Right renal cortex interstitium (tissue), 3 donors: ENCODE measurements around the gene PRELID1. TPM values are rescaled to one million over a fixed set of nuclear protein-coding genes. Genes with fewer than 3 reads are reported as not detected.
"Not testable (repeated sequence)": the region's sequence is repeated elsewhere in the genome, so short reads cannot be mapped to it uniquely, and the experiment has no call there.

ENCODE experiments used
- DNase-seq, 3 donors: peaks; one replicate each; pipeline ENCODE4 v3.0.0-alpha.2; 2013; ENCODE audit warnings: low read depth in 3 of 3, low spot score in 2 of 3
- polyA plus RNA-seq, 3 donors: library from polyadenylated mRNA; unstranded; fragments of 120-200 nt; gene quantifications; one replicate each; pipeline ENCODE4 v1.2.1, GENCODE V29; 2013; ENCODE audit not compliant: insufficient read length in 3 of 3

The PRELID1 gene
- polyA plus RNA-seq, 3 donors = 105 to 139 (median 112) TPM

DNA sequence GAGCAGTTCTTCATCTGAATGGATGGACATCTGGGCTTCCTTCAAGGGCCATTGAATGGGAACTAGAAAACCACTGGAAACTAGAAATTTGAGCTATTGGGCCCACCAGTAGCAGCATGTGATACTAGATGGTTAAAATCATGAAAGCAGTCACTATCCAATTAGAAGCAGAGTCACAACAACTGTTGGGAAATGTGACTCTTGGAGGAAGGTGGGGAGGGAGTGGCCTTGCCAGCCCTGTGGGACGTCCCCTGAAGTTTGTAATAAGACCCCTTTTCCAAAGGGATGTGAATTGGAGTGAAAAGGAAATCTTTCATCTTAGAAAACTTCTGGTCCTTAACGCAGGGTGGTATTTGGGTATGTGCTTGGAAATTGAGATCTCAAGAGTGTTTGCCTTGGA, 5.7 kb upstream of the PRELID1 start:
- no peak for DNase-seq

DNA sequence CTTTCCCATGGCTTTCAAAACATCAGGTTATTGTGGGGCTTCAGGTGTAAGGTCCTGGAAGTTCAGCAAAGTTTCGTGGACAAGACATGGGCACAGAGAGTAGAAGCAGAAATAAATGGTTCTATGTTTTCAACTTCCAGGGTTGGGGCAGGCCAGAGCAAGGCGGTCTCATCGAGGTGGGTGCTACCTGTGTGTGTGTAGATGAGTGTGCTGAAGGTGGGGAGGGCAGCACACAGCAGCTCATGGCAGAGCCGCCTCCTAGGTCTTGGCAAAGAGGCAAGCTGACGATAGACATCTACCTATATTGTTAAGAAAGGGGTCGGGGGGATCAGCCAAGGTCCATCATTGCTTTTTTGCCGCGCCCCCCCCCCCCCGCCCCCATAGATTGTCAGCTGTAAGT, 3.9 kb upstream of the PRELID1 start:
- DNase-seq = no peak

DNA sequence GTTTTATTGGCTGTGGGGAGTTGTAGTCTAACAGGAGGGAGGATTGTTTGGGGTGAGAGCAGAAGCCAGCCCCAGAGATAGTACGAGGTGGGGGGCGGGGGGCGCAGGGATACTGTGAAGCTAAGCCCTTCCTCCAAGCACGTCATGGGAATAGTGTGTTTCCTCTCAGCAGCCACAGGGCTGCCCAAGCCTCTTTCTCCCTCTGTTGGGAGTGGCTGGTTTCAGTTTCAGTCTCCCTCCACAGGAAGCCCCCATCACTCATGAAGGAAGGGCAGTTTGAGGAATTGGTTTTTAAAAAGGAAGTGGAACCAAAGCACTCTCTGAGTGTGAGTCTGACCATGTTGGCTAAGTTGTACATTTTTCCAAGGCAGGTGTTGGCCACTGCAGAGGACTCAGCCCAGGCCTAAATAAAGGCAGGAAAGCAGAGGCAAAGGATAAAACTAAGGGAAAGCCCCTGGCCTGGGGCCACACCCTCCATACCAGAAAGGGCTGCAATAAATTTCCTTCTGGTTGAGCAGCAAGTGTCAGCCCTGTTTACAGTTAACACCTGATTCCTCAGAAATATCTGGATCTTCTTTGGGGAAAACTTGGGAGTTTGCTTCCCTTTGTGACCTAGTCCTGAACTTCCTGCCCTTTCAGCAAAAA, 3.2 kb upstream of the PRELID1 start:
- DNase-seq = no peak

DNA sequence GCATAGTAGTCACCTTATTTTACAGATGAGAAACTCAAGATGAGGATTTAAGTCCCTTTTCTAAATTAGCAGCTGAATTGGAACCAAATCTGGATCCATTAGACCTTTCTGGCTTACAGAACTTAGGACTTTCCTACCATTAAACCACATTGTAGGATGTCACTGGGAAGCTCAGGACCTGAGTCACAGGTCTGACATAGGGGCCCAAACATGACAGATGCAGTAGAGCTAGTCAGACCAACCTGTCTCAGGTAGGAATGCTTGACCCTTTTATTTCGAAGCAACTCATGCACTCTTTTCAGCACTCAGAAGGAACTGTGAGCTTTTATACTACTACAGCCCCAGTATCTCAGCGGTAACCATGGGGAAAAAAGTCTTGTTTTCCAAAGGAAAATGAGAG, 2.6 kb upstream of the PRELID1 start:
- DNase-seq = no peak

DNA sequence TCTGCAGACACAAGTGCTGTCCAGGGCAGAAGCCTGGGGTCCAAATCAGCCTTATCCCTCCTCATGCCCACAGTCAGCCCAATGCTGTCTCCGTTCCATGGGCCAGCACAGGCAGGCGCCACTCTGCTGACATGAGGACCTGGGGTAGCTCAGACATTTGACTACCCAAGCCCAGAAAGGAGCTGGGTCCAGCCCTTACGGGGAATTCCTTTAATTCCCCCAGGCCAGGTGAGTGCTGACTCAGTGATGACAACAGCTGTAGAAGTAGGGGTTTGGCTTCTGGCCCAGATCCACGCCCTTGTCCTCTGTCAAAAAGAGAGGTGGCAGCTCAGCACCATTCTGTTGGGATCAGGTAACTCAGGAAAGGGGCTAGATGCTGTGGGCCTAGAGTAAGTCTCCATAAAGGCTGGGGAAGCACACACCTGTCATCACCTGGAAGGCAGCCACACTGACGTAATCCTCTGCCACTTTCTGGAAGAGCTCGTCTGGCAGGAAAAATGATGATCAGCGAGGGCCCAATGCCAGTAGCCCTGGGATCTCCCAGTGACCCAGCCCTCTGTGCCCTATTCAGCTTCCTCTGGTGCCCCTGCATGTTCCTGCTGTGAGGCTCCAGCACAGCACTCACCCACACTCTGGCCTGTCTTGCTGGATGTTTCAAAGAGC, 2.0 kb upstream of the PRELID1 start:
- no peak for DNase-seq

DNA sequence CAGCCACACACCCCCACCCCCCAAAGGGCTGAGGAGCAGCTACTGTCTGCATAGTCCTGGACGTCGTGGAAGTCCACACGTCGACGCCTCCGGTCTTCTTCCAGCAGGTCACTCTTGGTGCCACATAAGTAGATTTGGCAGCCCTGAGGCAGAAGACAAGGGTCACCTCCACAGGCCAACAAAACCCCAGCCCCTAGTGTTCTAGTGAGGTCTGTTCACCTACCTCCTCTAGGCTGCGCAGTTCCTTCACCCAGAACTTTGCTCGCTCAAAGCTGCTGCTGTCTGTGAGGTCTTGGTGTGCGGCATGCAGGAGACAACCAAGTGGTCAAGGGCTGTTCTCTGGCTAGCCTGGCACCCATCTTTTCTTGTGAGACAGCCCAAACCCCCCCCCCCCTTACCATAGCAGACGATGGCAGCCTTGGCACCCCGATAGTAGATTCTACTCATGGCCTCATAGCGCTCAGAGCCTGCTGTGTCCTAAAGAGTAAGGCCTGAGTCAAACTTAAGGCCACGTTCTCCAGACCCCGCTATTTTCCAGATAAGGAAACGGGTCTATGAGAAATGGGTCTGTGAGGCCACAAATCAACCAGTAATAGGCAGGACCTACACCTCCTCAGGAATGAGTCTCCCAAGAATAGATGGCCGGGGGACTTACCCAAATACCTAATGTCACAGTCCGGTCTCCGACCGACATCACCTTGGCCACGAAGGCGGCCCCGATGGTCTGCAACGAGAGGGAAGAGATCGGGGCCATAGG, 1.1 kb upstream of the PRELID1 start:
- DNase-seq = no peak

DNA sequence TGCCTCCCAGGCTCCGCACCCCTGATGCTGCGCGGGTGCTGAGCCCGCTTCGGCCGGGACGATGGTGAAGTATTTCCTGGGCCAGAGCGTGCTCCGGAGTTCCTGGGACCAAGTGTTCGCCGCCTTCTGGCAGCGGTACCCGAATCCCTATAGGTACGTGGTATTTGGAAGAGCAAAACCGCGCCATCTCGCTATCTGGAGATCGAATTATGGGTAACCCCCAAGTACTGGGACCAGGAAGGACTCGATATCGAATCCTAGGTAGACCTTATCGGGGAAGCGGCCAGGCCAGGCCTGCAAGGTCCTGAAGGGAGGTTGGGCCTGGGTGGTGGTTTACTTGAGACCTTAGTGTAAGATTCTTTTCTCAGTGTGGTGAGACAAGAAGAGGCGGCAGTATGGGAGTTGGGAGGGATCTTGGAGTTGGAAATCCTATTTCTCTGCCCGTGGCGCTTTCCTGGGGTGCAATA, 359 bp downstream of the PRELID1 start:
- DNase-seq = no peak

DNA sequence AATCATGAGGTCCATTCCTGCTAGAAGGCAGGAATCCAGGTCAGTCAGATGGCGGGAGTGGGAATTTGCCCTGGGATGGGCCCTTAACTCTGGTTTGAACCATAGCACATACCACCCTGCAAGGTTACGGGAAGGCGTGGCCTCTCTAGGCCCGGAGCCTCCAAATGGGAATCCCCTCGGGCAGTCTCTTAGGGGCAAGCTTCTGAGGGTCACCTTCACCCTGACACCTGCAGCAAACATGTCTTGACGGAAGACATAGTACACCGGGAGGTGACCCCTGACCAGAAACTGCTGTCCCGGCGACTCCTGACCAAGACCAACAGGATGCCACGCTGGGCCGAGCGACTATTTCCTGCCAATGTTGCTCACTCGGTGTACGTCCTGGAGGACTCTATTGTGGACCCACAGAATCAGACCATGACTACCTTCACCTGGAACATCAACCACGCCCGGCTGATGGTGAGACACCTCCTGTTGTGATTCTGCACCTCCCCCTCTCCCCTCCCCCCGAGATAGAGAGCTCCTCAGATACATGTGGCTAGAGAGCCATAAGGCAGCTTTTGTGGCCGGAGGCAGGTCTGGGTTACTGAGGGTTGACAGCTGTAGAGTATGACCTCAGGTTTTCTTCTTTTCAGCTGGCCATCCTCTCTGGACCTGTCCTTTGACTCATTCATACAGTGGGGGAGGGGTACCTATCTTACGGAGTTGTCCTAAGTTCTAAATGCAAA, 957 bp downstream of the PRELID1 start:
- no peak for DNase-seq

DNA sequence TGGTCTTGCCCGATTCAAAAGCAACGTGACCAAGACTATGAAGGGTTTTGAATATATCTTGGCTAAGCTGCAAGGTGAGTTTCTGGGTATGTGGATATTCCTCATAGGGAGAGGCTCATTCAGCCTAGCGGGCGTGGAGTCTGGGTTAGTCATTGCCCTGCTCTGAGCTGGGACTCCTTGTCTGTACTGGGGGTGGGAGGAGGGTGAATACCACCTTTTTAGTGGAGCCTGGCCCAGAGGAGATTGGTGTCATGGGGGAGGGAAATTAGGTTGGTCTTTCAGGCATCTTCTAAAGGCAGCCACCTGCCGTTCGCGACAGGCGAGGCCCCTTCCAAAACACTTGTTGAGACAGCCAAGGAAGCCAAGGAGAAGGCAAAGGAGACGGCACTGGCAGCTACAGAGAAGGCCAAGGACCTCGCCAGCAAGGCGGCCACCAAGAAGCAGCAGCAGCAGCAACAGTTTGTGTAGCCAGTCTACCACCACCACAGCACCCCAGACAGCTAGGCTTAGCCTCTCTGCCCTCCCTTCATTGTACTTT, 2.6 kb downstream of the PRELID1 start:
- not testable (repeated sequence) for DNase-seq

DNA sequence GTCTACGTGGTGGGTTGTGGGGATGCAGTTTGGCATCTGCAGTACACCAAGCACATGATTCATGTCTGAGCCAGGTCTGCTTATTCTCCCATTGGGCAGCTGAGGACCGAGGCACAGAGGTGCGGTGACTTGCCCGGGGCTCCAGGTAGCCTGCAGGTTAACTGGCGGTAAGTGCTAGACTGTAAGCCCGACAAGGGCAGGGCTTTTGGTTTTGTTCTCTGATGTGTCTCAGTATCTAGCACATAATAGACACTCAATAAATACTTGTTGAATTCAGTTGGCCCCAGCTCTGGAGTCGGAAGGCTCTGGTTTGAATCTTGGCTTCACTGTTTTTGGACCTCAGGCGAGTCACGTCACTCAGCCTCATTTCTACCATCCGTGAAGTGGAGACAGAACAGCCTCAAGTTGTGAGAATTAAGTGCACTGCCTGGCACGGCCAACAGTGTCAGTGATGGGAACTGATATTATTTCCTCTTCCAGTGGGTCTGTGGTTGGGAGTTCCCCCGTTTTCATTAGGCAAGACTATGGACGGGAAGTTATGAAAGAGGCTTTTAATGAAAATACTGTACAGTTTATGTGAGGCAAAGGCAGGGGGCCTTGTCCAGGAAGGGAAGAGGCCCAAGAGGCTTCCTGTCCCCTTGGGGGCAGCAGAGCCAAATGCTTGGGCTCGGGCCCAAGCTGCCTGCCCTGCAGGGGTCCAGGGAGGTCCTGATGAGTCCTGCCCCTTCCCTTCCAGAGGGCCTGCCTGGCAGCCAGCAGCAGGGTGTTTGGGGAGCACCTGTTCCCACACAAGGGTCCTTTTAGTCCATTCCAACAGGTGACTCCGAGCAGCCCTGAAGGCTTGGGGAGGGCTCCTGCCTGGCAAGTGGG, 3.3 kb downstream of the PRELID1 start:
- no peak for DNase-seq

DNA sequence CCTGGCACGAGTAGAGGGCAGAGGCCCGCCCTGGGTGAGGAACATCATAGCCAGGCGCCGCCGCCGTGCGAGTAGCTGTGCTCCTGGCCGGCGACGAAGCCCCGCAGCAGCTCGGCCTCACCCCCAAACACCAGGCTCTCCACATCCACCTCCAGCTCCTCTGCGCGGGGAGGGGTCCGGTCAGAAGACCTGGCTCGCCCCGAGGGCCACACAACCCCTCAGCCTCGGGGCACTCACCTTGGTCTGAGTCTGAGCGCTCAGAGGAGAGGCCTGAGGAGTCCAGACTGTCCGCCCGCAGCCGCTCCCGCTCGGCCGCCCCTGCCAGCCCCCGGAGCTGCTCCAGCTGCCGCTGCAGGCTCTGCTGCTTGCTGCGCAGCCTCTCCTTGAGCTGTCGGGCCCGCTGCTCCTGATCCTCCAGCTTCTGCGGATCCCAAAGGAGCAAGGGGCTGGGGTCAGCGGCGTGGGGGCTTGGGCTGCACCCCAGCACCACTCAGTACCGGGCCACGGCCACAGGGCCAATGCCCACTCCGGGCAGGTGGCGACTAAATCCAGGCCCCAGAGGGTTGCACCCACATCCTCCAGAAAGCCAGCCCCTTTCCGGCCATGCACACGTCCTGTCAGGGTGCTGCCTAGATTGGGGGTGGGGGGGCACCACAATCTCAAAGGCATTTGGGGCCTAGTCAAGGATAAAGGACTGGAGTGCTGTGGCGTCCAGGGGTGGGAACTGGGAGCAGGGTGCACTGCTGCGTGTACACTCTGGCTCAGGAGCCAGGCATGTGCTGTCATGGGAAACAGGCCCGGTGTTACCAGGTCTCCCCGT, 4.2 kb downstream of the PRELID1 start:
- no peak for DNase-seq

DNA sequence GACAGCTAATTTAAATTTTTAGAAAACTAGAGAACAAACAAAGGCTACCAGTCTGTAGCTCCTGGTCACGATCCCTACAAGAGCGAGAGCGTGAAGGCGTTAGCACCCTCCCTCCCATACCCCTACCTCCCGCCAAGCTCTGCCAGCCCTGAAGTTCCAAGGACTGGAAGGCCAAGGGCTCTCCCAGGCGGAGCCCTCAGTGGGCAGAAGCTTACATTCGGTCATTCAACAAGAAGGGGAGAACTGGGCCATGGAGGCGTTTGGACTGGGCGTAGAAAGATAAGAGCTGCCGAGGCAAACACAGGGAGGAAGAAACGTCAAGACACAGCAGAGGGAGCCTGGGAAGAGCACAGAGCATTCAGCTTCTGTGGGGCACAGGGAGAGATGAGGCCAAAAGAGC, 5.1 kb downstream of the PRELID1 start:
- DNase-seq = no peak

DNA sequence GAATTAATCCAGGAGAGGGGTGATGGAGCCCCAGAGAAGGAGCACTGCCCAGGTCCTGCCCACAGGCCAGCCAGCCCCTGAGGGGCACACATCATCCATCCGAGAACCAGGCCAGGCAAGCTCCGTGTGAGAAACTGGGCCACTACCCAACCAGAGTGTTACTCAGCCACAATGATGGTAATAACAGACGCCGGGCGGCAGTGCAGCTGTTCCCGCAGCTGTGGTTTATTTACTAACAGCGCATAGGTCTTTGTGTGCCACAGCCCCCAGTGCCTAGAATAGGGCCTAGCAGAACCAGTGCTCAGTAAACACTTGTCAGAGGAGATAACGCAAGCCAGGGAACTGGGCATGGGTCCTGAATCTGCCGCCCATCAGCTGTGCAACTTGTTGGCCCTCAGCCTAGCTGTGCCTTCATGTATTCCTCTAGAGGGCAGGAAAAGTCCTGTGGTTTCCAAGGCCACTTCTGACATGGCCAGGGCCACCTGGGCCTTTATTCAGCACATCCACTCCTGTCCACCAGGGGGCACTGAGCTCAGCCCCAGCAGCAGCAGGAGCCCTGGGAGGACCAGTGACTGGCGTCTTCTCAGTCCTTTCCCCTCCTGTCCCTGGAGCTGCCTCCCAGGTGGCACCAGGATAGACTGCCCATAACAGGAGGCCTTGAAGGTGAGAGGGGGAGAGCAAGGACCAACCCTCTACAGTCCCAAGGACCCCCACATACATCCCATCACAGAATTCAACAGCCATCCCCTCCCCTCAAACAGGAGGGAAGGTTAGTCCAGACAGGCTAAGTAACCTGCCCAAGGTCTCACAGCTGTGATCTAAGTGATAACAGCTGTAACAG, 6.0 kb downstream of the PRELID1 start:
- no peak for DNase-seq

DNA sequence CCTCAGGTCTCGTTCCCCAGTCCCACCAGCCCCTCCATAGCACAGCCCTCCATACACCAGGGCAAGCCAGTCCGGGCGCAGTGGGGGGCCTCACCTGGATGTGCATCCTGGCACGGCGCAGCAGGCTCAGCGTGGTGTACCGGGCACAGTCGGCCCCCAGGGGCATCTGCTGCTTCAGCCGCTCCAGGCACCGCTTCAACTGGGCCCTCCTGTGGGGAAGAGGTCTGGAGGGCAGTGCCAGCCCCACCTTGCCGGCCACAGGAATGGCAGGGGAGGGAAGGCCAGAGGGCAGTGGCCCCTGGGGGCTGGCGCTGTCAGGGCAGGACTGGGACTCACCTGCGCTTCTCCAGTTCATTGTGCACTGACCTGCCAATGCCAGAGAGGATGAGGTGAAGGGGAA, 6.7 kb downstream of the PRELID1 start:
- no peak for DNase-seq

DNA sequence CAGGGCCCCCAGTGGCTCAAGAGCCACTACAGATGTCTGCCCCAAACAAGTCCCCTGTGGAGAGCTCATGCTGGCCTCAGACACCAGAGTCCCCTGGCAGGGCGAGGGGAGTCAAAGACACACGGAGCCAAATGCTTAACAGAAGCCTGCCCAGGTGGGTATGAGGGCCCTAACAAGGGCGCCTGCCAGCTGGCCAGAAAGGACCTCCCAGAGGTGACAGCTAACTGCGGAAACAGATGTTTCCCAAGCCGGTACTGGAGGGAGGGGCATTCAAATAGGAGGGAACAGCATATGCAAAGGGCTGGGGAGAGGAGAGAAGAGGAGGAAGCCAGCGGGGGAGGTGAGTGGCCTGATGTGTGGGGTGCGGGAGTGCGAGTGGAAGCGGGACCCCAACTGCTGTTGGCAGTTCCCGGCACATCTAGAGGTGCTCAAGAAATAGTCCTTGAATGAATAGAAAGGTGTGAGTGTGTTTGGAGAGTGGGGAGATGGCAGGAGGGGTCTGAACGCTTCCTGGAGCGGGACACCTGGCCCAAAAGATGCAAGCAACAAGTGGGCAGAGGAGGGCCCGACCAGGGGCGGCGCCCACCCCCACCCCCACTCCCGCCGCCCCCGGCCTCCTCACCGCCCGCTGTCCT, 7.3 kb downstream of the PRELID1 start:
- no peak for DNase-seq

DNA sequence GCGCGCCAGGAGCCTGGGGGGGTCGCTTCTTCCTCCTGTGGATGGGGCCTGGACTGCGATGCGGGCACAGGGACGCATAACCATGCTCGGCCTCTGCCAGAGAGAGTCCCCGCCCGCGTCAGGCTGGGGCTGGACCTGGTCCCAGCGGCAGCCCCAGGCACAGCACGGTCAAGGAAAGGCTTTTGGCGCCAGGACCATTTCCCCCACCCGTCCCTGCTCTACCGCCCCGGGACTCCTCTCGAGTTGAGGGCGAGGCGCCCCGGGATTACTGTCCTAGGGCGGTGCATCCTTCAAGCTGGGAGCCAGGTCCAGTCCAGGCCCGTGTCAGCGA, 7.8 kb downstream of the PRELID1 start:
- no peak for DNase-seq

DNA sequence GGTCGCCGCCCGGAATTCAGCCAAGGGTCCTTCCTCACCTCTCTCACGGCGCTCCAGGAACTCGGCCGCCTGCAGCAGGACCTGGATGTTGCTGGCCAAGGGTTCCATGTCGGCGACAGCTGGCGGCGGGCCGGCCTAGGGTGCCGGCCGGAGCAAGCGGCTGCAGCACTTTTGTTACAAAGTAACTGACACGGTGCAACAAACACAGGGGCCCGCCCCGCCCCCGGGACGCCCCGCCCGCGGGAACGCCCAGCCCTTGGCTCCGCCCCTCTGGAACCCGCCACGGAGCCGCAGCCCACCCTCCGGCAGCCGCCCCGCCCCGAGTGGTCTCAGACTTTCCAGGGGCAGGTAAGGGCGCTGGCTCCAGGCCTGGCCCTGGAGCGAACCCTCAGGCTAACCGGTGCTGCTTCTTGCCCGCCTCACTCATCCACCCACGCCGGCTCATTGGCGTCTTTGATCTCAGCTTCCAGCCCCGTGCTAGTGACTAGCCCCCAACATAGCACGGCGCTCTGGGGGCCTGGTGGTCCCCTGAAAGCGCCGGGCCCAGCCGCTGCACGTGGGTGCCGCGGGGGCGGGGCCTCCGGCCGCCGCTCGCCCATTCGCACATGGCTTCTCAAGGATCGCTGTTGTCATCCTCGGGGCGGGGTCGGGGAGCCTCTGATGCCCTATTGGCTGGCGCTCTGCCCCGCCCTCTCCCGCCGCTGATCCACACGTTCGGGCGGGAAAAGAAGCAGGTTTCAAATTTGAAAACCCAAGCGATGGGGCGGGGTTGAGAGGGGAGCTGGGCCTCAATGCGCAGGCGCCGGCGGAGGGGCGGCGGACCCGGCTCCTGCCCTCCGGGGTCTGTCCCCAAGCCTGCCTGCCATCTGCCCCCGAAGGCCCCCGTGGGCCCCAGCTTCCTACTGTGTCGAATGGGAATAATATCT, 8.4 kb downstream of the PRELID1 start, which contains the start of gene MXD3:
Gene MXD3, minus strand, starts transcription at position 176 of the 926 bp plus-strand sequence. Its CDS starts 68 bp downstream, at position 108.
- DNase-seq = peak; percentile 63 to 91 (median 81)
